WERI-Rb-1 (cell line): ENCODE data around the gene GNG12.

ENCODE experiments used
- DNase-seq: peaks from one replicate; pipeline ENCODE4 v3.0.0-alpha.2; 2020
- H3K27ac ChIP-seq: fragments of 250-450 bp; sonication (Bioruptor Pico); 2 replicates; pipeline ENCODE4 v1.5.1; 2020; ENCODE audit warnings: mild to moderate bottlenecking, moderate library complexity
- H3K27me3 ChIP-seq: fragments of 250-450 bp; sonication (Bioruptor Pico); 2 replicates; pipeline ENCODE4 v1.5.1; 2021; ENCODE audit warnings: mild to moderate bottlenecking, low read depth, moderate library complexity; ENCODE audit not compliant: insufficient read depth, severe bottlenecking
- H3K36me3 ChIP-seq: fragments of 250-450 bp; sonication (Bioruptor Pico); 2 replicates; pipeline ENCODE4 v1.5.1; 2020; ENCODE audit warnings: mild to moderate bottlenecking, moderate library complexity
- H3K4me3 ChIP-seq: 2 replicates; pipeline ENCODE4 v1.5.1; 2011; ENCODE audit warnings: low read depth, mild to moderate bottlenecking, control low read depth, low read length
- H3K9me3 ChIP-seq: fragments of 250-450 bp; sonication (Bioruptor Pico); 2 replicates; pipeline ENCODE4 v1.5.1; 2021; ENCODE audit warnings: mild to moderate bottlenecking, moderate library complexity; ENCODE audit not compliant: severe bottlenecking
- TF ChIP-seq, protein P1 (sequence below): IDR thresholded peaks from 2 replicates; pipeline ENCODE4 v1.5.1; 2011; ENCODE audit warnings: low read depth, mild to moderate bottlenecking, control low read depth, inconsistent platforms, low read length

Gene GNG12

DNA sequence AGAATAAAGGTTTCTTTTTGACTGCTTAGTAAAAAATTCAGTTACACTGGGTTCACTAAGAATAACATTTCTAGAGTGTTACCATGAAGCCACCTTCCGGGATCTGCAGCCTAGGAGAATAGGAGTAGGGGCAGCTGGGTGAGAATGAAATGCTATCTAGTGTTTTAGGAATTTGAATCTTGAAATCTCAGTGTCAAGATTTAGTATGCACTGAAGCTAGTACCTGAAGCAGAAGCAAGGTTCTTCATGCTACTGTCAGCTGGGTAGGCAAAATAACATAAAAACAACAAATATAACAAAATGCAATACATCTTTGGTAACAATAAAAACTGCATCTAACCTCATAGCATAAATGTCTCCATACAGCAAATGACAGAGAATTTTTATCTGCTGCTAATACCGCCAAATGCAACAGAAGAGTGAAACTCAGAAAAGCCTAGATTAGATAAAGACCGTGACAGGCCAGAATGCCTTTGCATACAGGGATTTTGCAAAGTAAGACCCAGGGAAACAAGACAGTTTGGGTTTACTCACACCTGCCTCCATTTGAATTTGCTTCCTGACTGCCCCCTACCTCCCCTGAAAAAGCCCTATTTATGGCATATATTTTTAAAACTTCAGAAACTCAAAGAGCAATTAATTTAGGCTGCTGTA, 90.1 kb downstream of the GNG12 start:
- no peaks in the 10 kb centered on the region for H3K9me3 ChIP-seq
- H3K36me3 ChIP-seq = no peaks in the 10 kb centered on the region
- H3K27ac ChIP-seq = no peak overlapping the region
- no peak for DNase-seq
- no peak overlapping the region for H3K4me3 ChIP-seq
- TF ChIP-seq, protein P1, sequence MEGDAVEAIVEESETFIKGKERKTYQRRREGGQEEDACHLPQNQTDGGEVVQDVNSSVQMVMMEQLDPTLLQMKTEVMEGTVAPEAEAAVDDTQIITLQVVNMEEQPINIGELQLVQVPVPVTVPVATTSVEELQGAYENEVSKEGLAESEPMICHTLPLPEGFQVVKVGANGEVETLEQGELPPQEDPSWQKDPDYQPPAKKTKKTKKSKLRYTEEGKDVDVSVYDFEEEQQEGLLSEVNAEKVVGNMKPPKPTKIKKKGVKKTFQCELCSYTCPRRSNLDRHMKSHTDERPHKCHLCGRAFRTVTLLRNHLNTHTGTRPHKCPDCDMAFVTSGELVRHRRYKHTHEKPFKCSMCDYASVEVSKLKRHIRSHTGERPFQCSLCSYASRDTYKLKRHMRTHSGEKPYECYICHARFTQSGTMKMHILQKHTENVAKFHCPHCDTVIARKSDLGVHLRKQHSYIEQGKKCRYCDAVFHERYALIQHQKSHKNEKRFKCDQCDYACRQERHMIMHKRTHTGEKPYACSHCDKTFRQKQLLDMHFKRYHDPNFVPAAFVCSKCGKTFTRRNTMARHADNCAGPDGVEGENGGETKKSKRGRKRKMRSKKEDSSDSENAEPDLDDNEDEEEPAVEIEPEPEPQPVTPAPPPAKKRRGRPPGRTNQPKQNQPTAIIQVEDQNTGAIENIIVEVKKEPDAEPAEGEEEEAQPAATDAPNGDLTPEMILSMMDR = no peak
- H3K27me3 ChIP-seq = no peaks in the 10 kb centered on the region

DNA sequence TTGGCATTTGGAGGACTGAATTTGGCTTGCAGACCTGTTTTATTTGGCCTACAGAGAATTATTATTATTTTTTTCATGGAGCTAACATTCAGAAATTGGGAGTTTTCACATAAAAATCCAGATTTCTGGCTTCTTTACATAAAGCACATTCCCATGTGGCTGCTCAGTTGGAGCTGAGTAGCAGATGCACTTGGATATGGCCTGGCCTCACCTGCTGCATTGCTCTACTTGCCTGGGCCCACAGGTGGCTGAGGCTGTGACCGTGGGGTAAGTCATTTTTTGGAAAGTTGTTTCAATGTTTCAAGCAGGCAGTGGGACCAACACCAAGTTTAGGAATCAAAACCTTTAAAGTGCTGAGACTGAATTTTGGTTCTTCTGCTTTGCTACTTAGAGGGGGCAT, 91.5 kb downstream of the GNG12 start:
- Histone ChIP-seq H3K27ac (no peak overlapping the region), H3K4me3 (no peak overlapping the region), H3K36me3 (no peaks in the 10 kb centered on the region), H3K27me3 (no peaks in the 10 kb centered on the region), H3K9me3 (no peaks in the 10 kb centered on the region)
- TF ChIP-seq, protein P1 = no peak
- no peak for DNase-seq

DNA sequence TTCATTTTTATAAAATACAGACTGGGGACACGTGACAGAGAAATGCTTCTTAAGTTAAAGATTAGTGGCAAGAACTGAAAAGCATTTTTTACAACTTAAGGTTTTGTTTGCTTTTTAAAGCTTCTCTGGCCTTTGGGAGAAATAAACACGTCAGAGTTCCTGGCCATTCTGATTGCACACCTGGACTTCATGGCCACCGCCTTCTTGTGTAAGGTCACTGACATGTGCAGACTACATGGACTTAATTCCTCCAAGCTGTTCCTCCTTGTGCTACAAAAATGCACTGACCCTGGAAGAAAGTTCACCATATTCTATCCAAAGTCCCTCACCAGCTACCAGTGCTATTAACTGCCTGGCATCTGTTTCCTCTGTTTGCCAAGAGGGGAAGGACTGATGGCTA, 92.1 kb downstream of the GNG12 start:
- no peak overlapping the region for H3K4me3 ChIP-seq
- H3K9me3 ChIP-seq = no peaks in the 10 kb centered on the region
- no peaks in the 10 kb centered on the region for H3K27me3 ChIP-seq
- no peak overlapping the region for H3K27ac ChIP-seq
- no peak for DNase-seq
- no peaks in the 10 kb centered on the region for H3K36me3 ChIP-seq
- TF ChIP-seq, protein P1 = no peak

DNA sequence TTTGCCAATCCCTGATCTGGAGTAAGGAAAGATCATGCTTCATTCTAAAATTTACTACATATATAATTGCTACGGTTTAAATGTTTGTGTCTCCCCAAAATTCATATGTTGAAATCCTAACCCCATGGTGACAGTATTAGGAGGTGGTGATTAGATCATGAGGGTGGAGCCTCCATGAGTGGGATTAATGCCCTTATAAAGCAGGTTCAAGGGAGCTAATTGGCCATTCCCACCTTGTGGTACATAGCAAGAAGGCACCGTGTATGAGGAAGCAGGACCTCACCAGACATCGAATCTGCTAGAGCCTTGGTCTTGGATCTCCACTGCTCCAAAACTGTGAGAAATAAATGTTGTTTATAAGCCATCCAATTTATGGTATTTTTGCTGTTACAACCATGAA, 92.7 kb downstream of the GNG12 start:
- Histone ChIP-seq H3K27me3 (no peaks in the 10 kb centered on the region), H3K9me3 (no peaks in the 10 kb centered on the region), H3K4me3 (no peak overlapping the region), H3K36me3 (no peaks in the 10 kb centered on the region), H3K27ac (no peak overlapping the region)
- DNase-seq = no peak
- TF ChIP-seq, protein P1 = no peak

DNA sequence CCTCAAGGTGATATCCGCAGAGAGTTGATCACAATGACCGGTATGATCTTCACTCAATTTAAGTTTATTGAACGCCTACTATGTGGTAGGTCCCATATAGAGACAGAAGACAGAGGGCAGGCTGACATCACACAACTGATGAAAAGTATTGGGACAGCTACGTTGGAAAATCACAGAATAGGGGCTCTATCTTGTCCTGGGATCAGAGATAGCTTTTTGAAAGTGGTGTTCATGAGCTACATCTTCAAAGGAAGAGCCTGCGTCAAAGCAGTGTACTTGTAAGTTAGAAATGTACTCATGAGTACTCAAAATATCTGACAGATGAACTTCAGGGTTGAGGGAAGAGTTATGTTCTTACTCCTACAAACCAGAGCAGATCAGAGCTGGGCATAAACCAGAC, 93.9 kb downstream of the GNG12 start:
- H3K4me3 ChIP-seq = no peak overlapping the region
- H3K27me3 ChIP-seq = no peaks in the 10 kb centered on the region
- H3K27ac ChIP-seq = no peak overlapping the region
- no peak for DNase-seq
- TF ChIP-seq, protein P1 = no peak
- no peaks in the 10 kb centered on the region for H3K36me3 ChIP-seq
- H3K9me3 ChIP-seq = no peaks in the 10 kb centered on the region

DNA sequence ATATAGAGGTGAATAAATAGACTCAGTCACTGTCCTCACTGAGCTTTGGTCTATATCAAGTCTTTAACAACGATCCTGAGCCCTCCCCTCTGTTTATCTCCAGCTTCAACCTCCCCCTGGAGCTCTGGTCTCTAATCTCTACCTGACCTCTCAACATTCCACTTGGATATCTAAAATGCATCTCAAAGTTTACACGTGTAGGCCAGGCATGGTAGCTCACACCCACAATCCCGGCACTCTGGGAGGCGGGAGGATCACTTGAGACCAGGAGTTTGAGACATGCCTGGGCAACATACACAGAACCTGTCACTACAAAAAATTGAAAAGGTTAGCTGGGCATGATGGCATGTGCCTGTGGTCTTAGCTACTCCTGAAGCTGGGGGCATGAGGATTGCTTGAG, 94.9 kb downstream of the GNG12 start:
- Histone ChIP-seq H3K27me3 (no peaks in the 10 kb centered on the region), H3K4me3 (no peak overlapping the region), H3K27ac (no peak overlapping the region), H3K9me3 (no peaks in the 10 kb centered on the region), H3K36me3 (no peaks in the 10 kb centered on the region)
- no peak for DNase-seq
- TF ChIP-seq, protein P1 = no peak
